Bronchus fibroblast of lung (primary cell): ENCODE results near the gene CD200R1L. TPM values are rescaled to one million over a fixed set of nuclear protein-coding genes. Genes with fewer than 3 reads are reported as not detected.

Experiments used
- total RNA-seq: library from RNA; depleted of rRNA; stranded (reverse); fragments of >200 nt; gene quantifications from 2 replicates; pipeline ENCODE4 v1.2.3, GENCODE V29; 2015

CD200R1L gene
- not detected in 2 replicates for total RNA-seq

GRCh38 chr3:112846764-112847163 is at the start of gene CD200R1L:
Gene CD200R1L (minus strand): TSS chr3:112846864. CDS start chr3:112829367, 17,497 bp downstream.

Other genes starting within 250 kb of the CD200R1L start
- gene CCDC80, start 205.7 kb downstream of the CD200R1L start, total RNA-seq: 101 and 114 TPM in 2 replicates
- not detected in 2 replicates for gene CD200R1, start 128.2 kb upstream of the CD200R1L start, total RNA-seq
- gene GTPBP8, start 144.1 kb upstream of the CD200R1L start, total RNA-seq: 39.4 and 40.2 TPM in 2 replicates